HFF-Myc (cell line): Measurements from ENCODE around the gene EFNA2.
A peak's percentile ranks its signal among the peaks of the same experiment; 100 is the strongest.
"Not testable (repeated sequence)": the region's sequence is repeated elsewhere in the genome, so short reads cannot be mapped to it uniquely, and the experiment has no call there.

Experiments
- DNase-seq: peaks from one replicate; pipeline ENCODE4 v3.0.0-alpha.2; 2011; ENCODE audit warnings: low read depth; ENCODE audit errors: extremely low read depth
- H3K4me3 ChIP-seq: replicated peaks from 2 replicates; pipeline ENCODE4 v1.5.1; 2011; ENCODE audit warnings: low read depth, mild to moderate bottlenecking, control low read depth, low read length
- TF ChIP-seq, protein P1 (sequence below): IDR thresholded peaks from 2 replicates; pipeline ENCODE4 v1.5.1; 2012; ENCODE audit warnings: mild to moderate bottlenecking, low read depth, low read length, control low read depth; ENCODE audit errors: missing control alignments

The EFNA2 gene

DNA sequence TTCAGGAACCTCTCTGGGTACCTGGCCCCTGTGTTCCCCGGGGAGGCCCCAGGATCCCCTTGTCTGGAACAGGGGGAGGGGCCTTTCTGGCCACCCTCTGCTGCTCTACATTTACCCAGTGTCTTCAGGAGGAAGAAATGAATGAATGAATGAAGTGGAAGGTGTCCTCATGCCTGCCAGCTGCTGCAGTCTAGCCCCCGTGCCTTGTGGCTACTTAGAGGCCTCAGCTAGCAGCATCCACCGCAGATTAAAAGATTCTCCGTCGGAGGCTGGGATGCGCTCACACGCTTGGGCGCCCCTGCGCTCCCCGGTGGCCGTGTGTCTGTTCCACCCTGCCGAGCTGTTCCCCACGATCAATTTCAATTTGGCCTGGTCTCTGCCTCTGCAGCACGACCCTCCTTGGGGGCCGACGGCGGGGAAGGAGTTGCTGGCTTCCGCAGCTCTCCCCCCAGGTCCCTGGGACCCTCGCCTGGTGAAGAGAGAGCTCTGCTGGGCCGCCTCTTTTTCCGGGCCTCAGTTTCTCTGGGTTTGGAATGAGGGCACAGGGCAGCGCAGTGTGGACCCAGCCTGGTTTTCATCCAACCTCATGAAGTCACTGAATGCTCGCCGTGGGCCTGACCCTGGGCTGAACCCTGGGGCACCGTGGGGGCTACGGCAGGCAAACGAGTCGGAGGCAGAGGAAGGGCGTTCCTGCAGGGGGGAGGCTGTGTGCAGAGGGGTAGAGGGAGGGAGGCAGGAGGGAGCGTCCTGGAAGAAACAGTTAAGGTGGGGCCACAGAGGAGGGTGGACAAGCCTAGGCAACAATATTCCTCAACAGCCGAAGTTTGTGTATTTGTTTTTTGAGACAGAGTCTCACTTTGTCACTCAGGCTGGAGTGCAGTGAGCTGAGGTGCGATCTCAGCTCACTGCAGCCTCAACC lies 28.3 kb downstream of the EFNA2 start:
- no peak for DNase-seq
- TF ChIP-seq, protein P1, sequence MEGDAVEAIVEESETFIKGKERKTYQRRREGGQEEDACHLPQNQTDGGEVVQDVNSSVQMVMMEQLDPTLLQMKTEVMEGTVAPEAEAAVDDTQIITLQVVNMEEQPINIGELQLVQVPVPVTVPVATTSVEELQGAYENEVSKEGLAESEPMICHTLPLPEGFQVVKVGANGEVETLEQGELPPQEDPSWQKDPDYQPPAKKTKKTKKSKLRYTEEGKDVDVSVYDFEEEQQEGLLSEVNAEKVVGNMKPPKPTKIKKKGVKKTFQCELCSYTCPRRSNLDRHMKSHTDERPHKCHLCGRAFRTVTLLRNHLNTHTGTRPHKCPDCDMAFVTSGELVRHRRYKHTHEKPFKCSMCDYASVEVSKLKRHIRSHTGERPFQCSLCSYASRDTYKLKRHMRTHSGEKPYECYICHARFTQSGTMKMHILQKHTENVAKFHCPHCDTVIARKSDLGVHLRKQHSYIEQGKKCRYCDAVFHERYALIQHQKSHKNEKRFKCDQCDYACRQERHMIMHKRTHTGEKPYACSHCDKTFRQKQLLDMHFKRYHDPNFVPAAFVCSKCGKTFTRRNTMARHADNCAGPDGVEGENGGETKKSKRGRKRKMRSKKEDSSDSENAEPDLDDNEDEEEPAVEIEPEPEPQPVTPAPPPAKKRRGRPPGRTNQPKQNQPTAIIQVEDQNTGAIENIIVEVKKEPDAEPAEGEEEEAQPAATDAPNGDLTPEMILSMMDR, result no peak
- no peak overlapping the region for H3K4me3 ChIP-seq

DNA sequence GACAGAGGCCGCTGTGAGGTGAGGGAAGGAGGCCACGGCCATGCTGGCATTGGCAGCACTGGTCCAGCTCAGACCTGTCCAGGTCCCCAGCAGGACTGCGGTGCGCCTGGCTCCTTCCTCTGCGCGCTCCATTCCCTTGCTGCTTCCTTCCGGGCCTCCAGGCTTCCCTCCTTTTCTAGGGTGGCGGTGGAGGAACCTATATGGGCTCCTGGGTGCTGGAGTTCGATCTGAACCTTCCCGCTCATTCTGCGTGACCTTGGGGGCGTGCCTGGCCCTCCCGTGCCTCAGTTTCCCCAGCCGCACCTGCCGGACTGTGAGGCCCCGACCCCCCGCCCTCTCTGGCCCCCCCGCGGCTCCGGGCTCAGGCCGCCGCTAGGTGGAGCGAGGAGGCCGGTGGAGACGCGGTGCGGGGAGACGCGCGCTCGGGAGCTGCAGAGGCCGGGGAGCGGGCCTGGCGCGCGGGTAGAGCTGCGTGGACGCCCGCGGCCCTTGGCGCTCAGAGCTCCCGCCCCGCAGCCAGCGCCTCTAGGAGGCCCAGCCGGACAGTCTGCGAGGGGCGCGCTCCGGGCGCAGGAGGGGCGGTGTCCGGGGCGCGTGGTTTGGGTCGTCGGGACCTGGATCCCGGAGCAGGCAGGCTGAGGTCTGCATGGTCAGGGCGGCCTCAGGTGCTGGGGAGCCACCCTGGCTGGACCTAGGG lies 29.9 kb downstream of the EFNA2 start:
- H3K4me3 ChIP-seq, result no peak overlapping the region
- TF ChIP-seq, protein P1, result peak; percentile 54
- DNase-seq, result no peak

DNA sequence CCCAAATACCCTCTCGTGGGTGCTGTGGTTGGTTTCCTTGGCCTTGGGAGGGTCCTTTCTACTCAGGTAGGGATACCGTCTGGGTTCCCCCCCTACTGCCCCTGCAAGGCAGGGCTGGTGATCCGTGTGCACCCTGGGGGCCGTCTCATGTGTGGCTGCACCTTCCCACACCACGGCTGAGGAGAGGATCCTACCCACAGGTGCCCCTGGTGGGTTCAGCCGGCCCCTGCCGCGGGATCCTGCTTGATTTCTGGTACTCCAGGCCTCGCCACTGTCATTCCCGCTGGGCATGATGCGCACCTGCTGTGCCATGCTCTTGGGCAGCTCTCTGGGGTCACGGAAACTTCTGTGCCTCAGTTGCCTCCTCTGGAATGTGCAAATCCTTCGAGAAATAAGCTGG lies 30.8 kb downstream of the EFNA2 start:
- DNase-seq, result no peak
- H3K4me3 ChIP-seq, result no peak overlapping the region
- TF ChIP-seq, protein P1, result no peak

DNA sequence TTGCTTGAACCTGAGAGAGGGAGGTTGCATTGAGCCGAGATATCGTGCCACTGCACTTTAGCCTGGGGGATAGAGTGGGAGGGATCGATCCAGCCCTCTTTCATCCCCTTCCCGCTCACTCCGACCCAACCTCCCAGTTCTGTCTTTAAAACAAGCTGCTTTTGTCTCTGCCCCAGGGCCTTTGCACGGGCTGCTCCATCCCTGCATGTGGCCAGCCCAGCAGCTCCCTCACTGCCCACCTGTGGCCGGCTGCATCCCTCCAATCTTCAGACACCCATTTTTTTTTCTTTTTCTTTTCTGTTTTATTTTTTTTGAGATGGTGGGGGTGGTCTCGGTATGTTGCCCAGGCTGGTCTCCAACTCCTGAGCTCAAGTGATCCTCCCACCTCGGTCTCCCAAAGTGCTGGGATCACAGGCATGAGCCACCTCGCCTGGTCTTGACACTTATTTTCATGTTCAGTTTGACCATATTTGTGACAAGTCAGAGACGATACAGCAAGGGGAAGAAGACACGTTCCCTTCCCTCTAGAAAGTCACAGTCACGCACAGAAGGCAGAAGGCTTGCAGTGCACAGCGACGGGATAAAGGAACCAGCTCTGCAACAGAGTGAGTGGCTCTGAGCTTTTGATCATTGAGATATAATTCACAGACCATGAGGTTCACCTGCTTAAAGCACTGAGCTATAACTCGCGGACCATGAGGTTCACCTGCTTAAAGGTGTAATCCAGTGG lies 31.8 kb downstream of the EFNA2 start:
- H3K4me3 ChIP-seq, result no peak overlapping the region
- TF ChIP-seq, protein P1, result no peak
- no peak for DNase-seq

DNA sequence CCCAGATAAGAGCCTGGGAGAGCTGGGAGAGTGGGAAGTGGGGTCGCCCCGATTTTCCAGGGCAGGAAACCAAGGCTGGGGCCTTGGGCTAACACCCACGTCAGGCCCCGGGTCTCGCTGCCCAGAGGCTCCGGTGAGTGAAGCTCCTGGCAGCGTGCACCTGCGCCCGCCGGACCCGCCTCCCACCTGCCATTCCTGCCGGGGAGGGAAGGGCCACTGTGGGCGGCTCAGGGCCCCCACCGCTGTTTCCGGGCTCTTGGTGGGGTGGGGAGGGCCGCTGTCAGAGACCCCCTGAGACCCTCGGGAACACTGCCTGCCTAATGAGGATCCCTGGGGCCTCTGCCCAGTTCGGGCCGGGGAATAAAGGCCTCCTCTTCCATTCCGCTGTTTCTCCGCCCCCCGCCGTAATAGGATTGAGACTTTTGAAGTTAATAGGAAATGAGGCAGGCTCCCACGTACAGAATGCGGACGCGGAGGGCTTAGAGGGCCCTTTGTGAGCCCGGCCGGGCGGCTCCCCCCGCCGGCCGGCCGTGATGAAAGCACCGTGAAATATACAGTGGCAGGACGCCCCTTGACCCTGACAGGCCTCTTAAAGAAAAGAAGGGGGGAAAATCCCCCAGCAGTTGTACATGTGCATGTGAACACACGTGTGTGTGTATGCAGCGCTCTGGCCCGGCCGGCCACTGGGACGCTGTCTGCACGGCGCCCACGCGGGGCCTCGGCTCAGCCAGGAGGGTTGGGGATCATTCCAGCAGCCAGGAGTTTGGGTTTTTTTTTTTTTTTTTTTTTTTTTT lies 33.2 kb downstream of the EFNA2 start:
- DNase-seq, result no peak
- TF ChIP-seq, protein P1, result no peak

DNA sequence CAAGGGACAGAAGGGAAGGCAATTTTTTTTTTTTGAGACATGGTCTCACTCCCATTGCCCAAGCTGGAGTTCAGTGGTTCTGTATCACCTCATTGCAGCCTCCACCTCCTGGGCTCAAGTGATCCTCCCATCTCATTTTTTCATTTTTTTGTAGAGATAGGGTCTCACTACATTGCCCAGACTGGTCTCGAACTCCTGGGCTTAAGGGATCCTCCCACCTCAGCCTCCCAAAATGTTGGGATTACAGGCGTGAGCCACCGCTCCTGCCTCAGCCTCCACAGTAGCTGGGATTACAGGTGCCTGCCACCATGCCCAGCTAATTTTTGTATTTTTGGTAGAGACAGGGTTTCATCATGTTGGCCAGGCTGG lies 34.6 kb downstream of the EFNA2 start:
- DNase-seq, H3K4me3 ChIP-seq: not testable (repeated sequence)

More for the DNA sequence above, 33.2 kb downstream of the EFNA2 start:
- no peak overlapping the region for H3K4me3 ChIP-seq
